Esophagus squamous epithelium (tissue), 4 donors: ENCODE data around the gene PTPRO.

Experiments used
- POLR2A ChIP-seq, 4 donors: fragments of 450-650 bp; IDR thresholded peaks; one replicate each; pipeline ENCODE4 v1.6.1; 2017; ENCODE audit warnings: antibody characterized with exemption in 4 of 4, mild to moderate bottlenecking in 4 of 4, moderate library complexity in 3 of 4
- TF ChIP-seq, protein P1 (sequence below), 6 experiments: fragments of 450-650 bp in 4 of 6; fragments of 200-600 bp in 2 of 6; sonication (generic) in 2 of 6; IDR thresholded peaks; one replicate each; pipeline ENCODE4 v1.5.1; 2016 to 2019; ENCODE audit warnings: antibody characterized with exemption in 6 of 6, mild to moderate bottlenecking in 4 of 6, moderate library complexity in 4 of 6

DNA sequence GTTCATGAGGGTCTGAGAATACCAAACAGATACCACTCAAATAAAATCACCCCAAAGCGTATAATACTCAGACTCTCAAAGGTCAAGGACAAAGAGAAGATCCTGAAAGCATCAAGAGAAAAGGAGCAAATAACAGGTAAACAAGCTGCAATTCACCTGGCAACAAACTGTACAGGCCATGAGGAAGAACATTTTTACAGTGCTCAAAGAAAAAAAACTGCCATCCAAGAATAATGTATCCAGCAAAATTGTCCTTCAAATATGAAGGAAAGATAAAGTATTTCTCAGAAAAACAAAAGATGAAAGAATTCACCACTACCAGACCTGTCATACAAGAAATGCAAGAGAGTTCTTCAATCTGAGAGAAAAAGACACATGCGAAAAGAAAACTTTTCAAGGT lies 206.4 kb downstream of the PTPRO start:
- TF ChIP-seq, protein P1, sequence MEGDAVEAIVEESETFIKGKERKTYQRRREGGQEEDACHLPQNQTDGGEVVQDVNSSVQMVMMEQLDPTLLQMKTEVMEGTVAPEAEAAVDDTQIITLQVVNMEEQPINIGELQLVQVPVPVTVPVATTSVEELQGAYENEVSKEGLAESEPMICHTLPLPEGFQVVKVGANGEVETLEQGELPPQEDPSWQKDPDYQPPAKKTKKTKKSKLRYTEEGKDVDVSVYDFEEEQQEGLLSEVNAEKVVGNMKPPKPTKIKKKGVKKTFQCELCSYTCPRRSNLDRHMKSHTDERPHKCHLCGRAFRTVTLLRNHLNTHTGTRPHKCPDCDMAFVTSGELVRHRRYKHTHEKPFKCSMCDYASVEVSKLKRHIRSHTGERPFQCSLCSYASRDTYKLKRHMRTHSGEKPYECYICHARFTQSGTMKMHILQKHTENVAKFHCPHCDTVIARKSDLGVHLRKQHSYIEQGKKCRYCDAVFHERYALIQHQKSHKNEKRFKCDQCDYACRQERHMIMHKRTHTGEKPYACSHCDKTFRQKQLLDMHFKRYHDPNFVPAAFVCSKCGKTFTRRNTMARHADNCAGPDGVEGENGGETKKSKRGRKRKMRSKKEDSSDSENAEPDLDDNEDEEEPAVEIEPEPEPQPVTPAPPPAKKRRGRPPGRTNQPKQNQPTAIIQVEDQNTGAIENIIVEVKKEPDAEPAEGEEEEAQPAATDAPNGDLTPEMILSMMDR (IDR thresholded peaks at IDR 0.05), result no peak
- no peak for TF ChIP-seq POLR2A (IDR thresholded peaks at IDR 0.05)
